HG03064 (cell line): ENCODE measurements around the gene EYA2.

Experiments
- ATAC-seq: cut with Tn5 transposase; IDR thresholded peaks from one replicate; pipeline ENCODE4 v1.9.1; 2021; ENCODE audit warnings: low read depth; ENCODE audit not compliant: unreplicated experiment

Gene EYA2

DNA sequence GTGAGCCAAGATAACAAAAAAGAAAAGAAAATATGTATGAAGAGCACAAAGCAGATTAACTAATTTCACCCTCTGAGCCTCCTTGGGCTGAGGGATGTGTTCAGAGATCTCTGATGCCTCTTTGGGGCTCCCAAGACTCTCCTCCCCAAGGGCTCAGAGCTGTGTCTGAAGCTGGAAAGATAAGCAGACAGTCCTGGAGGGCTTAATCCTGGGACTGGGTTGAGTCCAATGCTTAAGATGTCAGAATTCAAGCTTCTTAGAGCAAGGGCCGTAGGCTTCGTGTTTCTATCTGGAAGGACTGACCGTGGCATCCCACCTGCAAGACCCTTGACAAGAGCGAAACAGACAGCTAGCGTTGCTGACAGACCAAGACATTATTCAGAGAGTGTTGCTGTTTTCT, 232.9 kb downstream of the EYA2 start:
- ATAC-seq, result no peak

DNA sequence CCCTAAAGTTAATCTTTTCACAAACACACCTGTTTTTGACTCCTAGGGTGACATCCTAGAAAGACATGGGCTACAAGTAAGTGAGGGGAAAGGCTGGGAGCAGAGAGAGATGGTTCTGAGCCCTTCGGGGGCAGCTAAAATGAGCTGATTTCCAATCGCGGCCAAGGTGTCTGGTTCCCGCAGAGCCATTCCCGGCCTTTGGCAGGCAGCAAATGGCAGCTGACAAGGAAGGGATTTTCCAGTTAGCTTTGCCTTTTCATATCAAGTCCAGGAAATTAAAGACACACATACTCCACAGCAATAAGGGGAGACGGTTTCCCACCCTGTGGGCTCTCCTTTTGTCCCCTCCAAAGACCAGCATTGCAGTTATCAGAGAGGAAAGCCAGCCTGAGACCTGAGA, 233.4 kb downstream of the EYA2 start:
- ATAC-seq, result no peak

- ATAC-seq, result no peak
Observed at GRCh38 chr20:47129306-47129705, 234.7 kb downstream of the EYA2 start.

- ATAC-seq, result no peak
Observed at GRCh38 chr20:47133809-47134456, 239.3 kb downstream of the EYA2 start.

- ATAC-seq, result no peak
Observed at GRCh38 chr20:47136782-47137181, 242.1 kb downstream of the EYA2 start.

DNA sequence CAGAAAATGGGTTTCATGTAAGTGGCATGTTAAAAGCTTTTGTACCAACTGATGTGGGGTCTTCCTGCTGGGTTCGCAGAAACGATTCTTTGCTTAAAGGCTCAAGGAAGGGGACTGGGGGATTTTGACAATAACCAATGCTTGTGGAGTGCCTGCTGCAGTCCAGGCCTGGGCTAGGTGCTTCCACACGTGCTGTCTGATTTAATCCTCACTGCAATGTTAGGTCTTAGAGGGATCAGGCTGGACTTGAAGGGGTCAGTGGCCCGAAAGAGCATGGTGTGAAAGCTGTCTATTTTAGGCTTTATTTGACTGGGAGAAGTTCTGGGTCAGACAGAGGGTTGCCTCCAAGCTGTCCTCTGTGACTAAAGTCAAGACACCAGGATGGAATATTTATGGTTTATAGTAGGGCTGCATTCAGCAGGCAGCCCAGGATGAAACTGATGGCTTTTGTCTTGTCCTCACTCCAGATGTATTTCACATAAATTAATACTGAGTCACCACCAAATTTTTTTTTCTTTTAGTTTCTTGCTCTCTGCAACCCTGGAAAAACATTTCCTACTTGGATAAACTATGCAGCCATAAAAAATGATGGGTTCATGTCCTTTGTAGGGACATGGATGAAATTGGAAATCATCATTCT, 242.7 kb downstream of the EYA2 start:
- ATAC-seq, result no peak

- ATAC-seq, result no peak
Observed at GRCh38 chr20:47139934-47140535, 245.4 kb downstream of the EYA2 start.

GRCh38 chr20:47141350-47141921, 246.8 kb downstream of the EYA2 start:
- ATAC-seq, result no peak

- ATAC-seq, result no peak
Observed at GRCh38 chr20:47141941-47142773, 247.5 kb downstream of the EYA2 start.

GRCh38 chr20:47142774-47143170, 248.1 kb downstream of the EYA2 start:
- ATAC-seq, result no peak

DNA sequence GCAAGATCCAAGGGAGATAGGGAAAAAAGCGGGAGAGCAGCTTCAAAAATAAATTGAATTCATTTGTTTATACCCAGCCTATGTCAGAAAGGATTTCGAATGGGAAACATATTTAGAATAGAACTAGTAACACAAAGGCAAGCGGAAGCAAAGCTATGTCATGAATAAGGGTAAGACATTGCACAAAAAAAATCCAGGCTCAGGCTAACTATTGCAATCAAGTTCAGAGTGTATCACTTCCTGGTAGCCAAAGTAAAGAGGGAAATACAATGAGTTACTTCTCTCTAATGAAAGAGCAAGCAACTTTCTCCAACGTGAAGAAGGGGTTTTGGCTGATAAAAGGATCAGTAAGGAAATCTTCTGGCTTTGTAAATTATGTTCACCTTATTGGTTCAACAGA, 249.0 kb downstream of the EYA2 start:
- ATAC-seq, result no peak

GRCh38 chr20:47144463-47144862, 249.8 kb downstream of the EYA2 start:
- no peak for ATAC-seq

DNA sequence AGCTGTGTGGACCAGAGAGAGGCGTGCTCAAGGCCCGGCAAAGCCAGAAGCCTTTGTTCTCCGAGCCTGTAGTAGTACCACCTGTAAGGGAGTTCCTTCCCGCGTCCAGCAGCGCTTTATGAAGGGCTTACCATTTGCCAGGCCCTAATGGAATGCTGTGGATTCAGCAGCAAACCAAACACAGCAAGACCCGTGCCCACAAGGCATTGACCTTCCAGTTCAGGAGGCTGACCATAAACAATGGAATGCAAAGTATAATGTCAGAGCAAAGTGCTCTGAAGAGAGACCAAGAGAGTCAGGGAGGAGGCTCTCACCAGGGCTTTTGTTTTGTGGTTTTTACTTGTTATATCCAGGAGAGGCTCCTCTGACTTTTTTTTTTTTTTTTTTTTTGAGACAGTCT, 252.0 kb downstream of the EYA2 start:
- no peak for ATAC-seq

DNA sequence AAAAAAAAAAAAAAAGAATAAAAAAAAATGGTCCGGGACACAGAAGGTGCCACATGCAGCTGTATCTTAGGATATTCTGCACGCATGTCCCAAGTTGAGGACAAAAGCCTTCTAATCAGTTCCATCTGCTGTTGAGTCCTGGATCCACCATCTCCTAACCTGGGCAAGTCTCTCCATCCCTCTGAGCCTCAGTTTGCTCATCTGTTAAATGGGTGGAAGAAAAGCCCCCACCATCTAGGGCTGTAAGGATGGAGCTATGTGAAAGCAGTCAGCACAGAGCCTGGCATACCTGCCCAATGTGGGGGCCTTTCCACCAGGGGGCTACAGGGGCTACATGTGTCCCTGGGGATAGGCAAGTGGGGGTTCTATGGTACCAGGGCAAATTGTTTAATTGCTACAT, 253.4 kb downstream of the EYA2 start:
- ATAC-seq, result no peak

- ATAC-seq, result no peak
Observed at GRCh38 chr20:47149939-47150338, 255.3 kb downstream of the EYA2 start.

- no peak for ATAC-seq
Observed at GRCh38 chr20:47150403-47151152, 255.9 kb downstream of the EYA2 start.

- ATAC-seq, result no peak
Observed at GRCh38 chr20:47152068-47152467, 257.4 kb downstream of the EYA2 start.

GRCh38 chr20:47154089-47154488, 259.4 kb downstream of the EYA2 start:
- no peak for ATAC-seq

DNA sequence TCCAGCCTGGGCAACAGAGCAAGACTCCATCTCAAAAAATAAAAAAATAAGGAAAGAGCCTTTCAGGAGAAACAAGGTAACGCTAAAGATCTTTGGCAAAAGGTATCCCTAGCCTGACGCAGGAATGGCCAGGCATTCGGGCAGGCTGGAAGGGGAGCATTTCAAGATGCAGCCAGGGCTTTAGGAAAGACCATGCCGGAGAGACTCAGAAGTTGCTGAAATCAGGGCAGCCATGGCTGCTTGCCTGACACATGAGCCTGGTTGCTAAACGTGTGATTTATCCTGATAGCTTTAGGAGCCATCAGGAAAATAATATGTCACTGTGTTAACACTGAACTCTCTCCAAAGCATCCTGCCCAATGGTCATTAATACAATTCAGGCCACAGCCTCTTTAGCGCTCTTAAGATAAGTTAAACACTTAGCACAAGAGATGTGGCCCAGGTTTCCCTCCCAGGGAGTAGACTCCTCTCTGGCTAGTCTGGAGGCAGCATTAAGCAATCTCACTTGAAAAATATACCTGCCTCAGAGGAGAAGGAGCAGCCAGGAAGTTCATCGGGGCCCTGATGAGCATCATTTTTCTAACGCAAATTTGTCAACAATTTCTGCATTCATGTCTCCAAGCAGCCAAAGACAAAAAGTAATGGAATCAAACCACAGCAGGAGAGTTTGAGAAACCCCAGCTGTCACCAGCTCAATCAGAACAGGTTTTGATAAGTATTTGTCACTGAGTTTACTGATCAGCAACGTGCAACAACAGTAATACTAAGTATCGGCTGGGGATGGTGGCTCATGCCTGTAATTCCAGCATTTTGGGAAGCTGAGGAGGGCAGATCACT, 261.9 kb downstream of the EYA2 start:
- ATAC-seq, result no peak
